NB4 (cell line): ENCODE measurements around the gene METAP1D.
A peak's percentile ranks its signal among the peaks of the same experiment; 100 is the strongest.

Experiments
- DNase-seq: peaks from one replicate; pipeline ENCODE4 v3.0.0; 2010; ENCODE audit warnings: low read depth
- H3K4me3 ChIP-seq: one replicate; pipeline ENCODE4 v1.5.1; 2011; ENCODE audit warnings: mild to moderate bottlenecking, low read depth, low read length, moderate library complexity
- CTCF ChIP-seq: IDR thresholded peaks from one replicate; pipeline ENCODE4 v1.5.1; 2012; ENCODE audit warnings: low read depth, low read length
- MAX ChIP-seq: IDR thresholded peaks from 2 replicates; pipeline ENCODE4 v1.6.1; 2011; ENCODE audit warnings: low read depth, low read length
- MYC ChIP-seq: IDR thresholded peaks from 2 replicates; pipeline ENCODE4 v1.6.1; 2011; ENCODE audit warnings: low read depth, low read length
- POLR2A ChIP-seq: IDR thresholded peaks from 2 replicates; pipeline ENCODE4 v1.6.1; 2011; ENCODE audit warnings: mild to moderate bottlenecking; ENCODE audit not compliant: insufficient read length; ENCODE audit errors: extremely low read depth

Gene METAP1D

DNA sequence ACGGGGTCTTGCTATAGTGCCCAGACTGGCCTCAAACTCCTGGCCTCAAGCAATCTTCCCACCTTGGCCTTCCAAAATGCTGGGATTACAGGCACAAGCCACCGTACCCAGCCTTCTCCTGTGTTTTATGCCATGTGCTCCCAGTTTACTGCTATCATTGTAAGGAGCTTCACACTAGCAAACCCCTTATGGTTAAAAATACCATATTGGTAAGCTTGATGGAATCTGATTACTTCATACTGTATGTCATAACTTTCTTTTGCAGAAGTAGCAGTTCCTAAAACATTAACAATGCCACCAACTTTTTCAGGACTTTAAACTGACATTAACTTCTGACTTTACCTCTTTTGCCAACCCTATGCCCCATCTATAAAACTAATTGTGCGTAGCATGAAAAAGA, 41.3 kb upstream of the METAP1D start:
- DNase-seq: peak; percentile 82
- H3K4me3 ChIP-seq: no peak overlapping the region
- TF ChIP-seq MYC (peak; percentile 75; the same call in 1 of the 2 replicates), POLR2A (no peak), MAX (peak; percentile 81)

DNA sequence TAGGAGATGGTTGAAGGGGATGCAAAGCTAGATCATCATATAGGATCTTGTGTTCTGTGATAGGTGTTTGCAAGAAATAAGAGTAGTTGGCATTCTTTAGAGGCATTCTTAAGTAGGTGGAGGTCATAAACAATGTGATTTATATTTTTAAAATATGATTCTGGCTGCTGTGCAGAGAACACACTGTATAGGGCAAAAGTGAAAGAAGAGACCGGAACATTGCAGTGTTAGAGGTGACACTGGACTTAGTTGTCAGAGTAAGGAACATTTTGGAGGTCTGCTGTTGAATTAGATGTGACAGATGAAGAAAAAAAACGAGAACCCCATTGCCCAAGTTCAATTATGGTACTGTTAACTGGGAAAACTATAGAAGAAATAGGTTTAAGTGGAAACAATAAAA, 39.8 kb upstream of the METAP1D start:
- TF ChIP-seq POLR2A (no peak), MAX (no peak), CTCF (no peak), MYC (no peak)
- DNase-seq: no peak
- no peak overlapping the region for H3K4me3 ChIP-seq

GRCh38 chr2:171960570-171960969, 39.2 kb upstream of the METAP1D start:
- TF ChIP-seq MYC (no peak), POLR2A (no peak), CTCF (no peak)
- no peak overlapping the region for H3K4me3 ChIP-seq
- no peak for DNase-seq

GRCh38 chr2:171963198-171963597, 36.6 kb upstream of the METAP1D start:
- no peak for TF ChIP-seq CTCF
- no peak for TF ChIP-seq MYC
- no peak for TF ChIP-seq POLR2A
- no peak for TF ChIP-seq MAX
- DNase-seq: no peak
- H3K4me3 ChIP-seq: no peak overlapping the region

DNA sequence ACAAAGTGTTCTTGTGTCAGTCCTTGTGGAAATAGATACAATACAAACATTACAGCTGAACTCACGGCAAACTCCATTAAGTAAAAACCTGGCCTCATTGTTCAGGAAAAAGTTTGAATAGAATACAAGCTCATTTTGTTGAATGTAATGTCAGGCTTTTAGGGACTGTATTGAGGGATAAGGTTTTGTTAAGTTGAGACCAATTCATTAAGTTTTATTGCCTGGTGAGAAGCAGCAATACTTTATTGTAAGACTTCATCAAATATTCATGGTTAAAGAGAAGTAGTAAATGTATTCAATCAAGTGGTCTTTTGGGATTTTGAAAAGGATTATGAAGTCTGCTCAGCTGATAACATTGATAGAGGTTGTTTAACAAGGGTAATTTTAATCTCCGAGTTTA, 35.4 kb upstream of the METAP1D start:
- H3K4me3 ChIP-seq: no peak overlapping the region
- TF ChIP-seq MAX (no peak), MYC (no peak), CTCF (no peak), POLR2A (no peak)
- DNase-seq: no peak

DNA sequence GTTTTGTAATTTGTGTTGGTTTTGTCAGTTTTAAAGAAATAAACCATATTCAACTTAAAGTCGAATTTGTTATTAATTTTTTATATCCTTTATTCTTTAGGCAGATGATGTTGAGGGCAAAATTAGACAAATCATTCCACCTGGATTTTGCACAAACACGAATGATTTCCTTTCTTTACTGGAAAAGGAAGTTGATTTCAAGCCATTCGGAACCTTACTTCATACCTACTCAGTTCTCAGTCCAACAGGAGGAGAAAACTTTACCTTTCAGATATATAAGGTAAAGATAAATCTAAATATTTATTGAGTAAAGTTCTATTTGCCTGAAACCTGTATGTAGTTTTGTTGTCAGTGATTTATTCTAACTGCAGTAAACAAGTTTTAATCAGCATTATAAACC, 34.5 kb upstream of the METAP1D start:
- no peak for TF ChIP-seq POLR2A
- no peak for TF ChIP-seq MAX
- no peak for TF ChIP-seq MYC
- TF ChIP-seq CTCF: no peak
- H3K4me3 ChIP-seq: no peak overlapping the region
- no peak for DNase-seq
